ENCODE results near the gene PPP2R3A.
A peak's percentile ranks its signal among the peaks of the same experiment; 100 is the strongest.

Gene PPP2R3A

GRCh38 chr3:135944831-135945230 is 20.7 kb upstream of the PPP2R3A start:
- no peak for DNase-seq (ENCODE audit: low read depth)
- TF ChIP-seq CTCF (IDR thresholded peaks at IDR 0.05; ENCODE audit: control insufficient read depth, insufficient read depth, low read depth, low read length, missing control alignments) = no peak
- H3K4me3 ChIP-seq (ENCODE audit: control insufficient read depth, low read depth, low read length) = no peak overlapping the region

GRCh38 chr3:135950941-135951340 is 14.6 kb upstream of the PPP2R3A start:
- TF ChIP-seq CTCF (IDR thresholded peaks at IDR 0.05; ENCODE audit: control insufficient read depth, insufficient read depth, low read depth, low read length, missing control alignments) = no peak
- H3K4me3 ChIP-seq (ENCODE audit: control insufficient read depth, low read depth, low read length) = no peak overlapping the region
- no peak for DNase-seq (ENCODE audit: low read depth)

- TF ChIP-seq CTCF (IDR thresholded peaks at IDR 0.05; ENCODE audit: control insufficient read depth, insufficient read depth, low read depth, low read length, missing control alignments) = no peak
- DNase-seq (ENCODE audit: low read depth) = no peak
- no peak overlapping the region for H3K4me3 ChIP-seq (ENCODE audit: control insufficient read depth, low read depth, low read length)
Observed at GRCh38 chr3:135964160-135964955, 1.2 kb upstream of the PPP2R3A start.

GRCh38 chr3:135965129-135965505 is 411 bp upstream of the PPP2R3A start:
- DNase-seq (ENCODE audit: low read depth) = no peak
- peak overlapping the region; percentile 78 for H3K4me3 ChIP-seq (ENCODE audit: control insufficient read depth, low read depth, low read length)
- no peak for TF ChIP-seq CTCF (IDR thresholded peaks at IDR 0.05; ENCODE audit: control insufficient read depth, insufficient read depth, low read depth, low read length, missing control alignments)

GRCh38 chr3:135966271-135966961 is 888 bp downstream of the PPP2R3A start:
- peak overlapping the region; percentile 78 for H3K4me3 ChIP-seq (ENCODE audit: control insufficient read depth, low read depth, low read length)
- TF ChIP-seq CTCF (IDR thresholded peaks at IDR 0.05; ENCODE audit: control insufficient read depth, insufficient read depth, low read depth, low read length, missing control alignments) = no peak
- DNase-seq (ENCODE audit: low read depth) = no peak

- no peak for DNase-seq (ENCODE audit: low read depth)
- peak overlapping the region; percentile 78 for H3K4me3 ChIP-seq (ENCODE audit: control insufficient read depth, low read depth, low read length)
- no peak for TF ChIP-seq CTCF (IDR thresholded peaks at IDR 0.05; ENCODE audit: control insufficient read depth, insufficient read depth, low read depth, low read length, missing control alignments)
Observed at GRCh38 chr3:135966962-135967274, 1.4 kb downstream of the PPP2R3A start.

Measured in AG09309 (cell line).